Mesendoderm (in vitro differentiated cells): ENCODE measurements around the gene OVOL1.
"Not testable (repeated sequence)": the region's sequence is repeated elsewhere in the genome, so short reads cannot be mapped to it uniquely, and the experiment has no call there.

ENCODE experiments used
- DNase-seq: peaks from one replicate; pipeline ENCODE4 v3.0.0; 2013
- H2AK5ac ChIP-seq: 2 replicates; pipeline ENCODE4 v1.6.1; 2013; ENCODE audit warnings: low read length, inconsistent platforms
- H2BK120ac ChIP-seq: 2 replicates; pipeline ENCODE4 v1.6.1; 2013; ENCODE audit warnings: low read depth, mild to moderate bottlenecking, low read length, moderate library complexity, mixed read lengths
- H2BK15ac ChIP-seq: replicated peaks from 2 replicates; pipeline ENCODE4 v1.6.1; 2013; ENCODE audit warnings: low read depth, mild to moderate bottlenecking, moderate library complexity
- H2BK5ac ChIP-seq: 2 replicates; pipeline ENCODE4 v1.6.1; 2013; ENCODE audit warnings: low read length, inconsistent platforms
- H3K18ac ChIP-seq: 2 replicates; pipeline ENCODE4 v1.6.1; 2013; ENCODE audit warnings: mild to moderate bottlenecking, low read length, mixed read lengths
- H3K23ac ChIP-seq: one replicate; pipeline ENCODE4 v1.6.1; 2013; ENCODE audit warnings: low read length
- H3K27ac ChIP-seq: 2 replicates; pipeline ENCODE4 v1.5.1; 2013; ENCODE audit warnings: low read depth, mild to moderate bottlenecking, inconsistent platforms, low read length, moderate library complexity
- H3K27me3 ChIP-seq: 2 replicates; pipeline ENCODE4 v1.6.1; 2013; ENCODE audit warnings: low read length, control low read depth, mild to moderate bottlenecking, inconsistent platforms; ENCODE audit not compliant: insufficient read depth, poor library complexity
- H3K36me3 ChIP-seq: 2 replicates; pipeline ENCODE4 v1.6.1; 2013; ENCODE audit warnings: low read length, inconsistent platforms; ENCODE audit not compliant: control insufficient read depth, insufficient read depth
- H3K4ac ChIP-seq: one replicate; pipeline ENCODE4 v1.6.1; 2013; ENCODE audit warnings: low read depth, mild to moderate bottlenecking, low read length, moderate library complexity
- H3K4me1 ChIP-seq: 2 replicates; pipeline ENCODE4 v1.6.1; 2013; ENCODE audit warnings: low read depth, low read length, inconsistent platforms; ENCODE audit not compliant: control insufficient read depth
- H3K4me2 ChIP-seq: 2 replicates; pipeline ENCODE4 v1.6.1; 2013; ENCODE audit warnings: low read length
- H3K4me3 ChIP-seq: 2 replicates; pipeline ENCODE4 v1.5.1; 2013; ENCODE audit warnings: mild to moderate bottlenecking, low read length
- H3K56ac ChIP-seq: one replicate; pipeline ENCODE4 v1.6.1; 2013; ENCODE audit warnings: low read length
- H3K79me1 ChIP-seq: 2 replicates; pipeline ENCODE4 v1.6.1; 2013; ENCODE audit warnings: low read length, inconsistent platforms
- H3K79me2 ChIP-seq: 2 replicates; pipeline ENCODE4 v1.6.1; 2013; ENCODE audit warnings: mild to moderate bottlenecking, low read length; ENCODE audit not compliant: control insufficient read depth, insufficient read depth
- H3K9ac ChIP-seq: 2 replicates; pipeline ENCODE4 v1.6.1; 2013; ENCODE audit warnings: low read length, inconsistent platforms
- H4K5ac ChIP-seq: one replicate; pipeline ENCODE4 v1.6.1; 2013; ENCODE audit warnings: low read length
- H4K8ac ChIP-seq: one replicate; pipeline ENCODE4 v1.6.1; 2013; ENCODE audit warnings: low read depth, mild to moderate bottlenecking, control low read depth, low read length, moderate library complexity
- WGBS: extraction: QIAGEN DNeasy Blood & Tissue Kit; methylation state at CpG from one replicate; pipeline ENCODE4 v1.1.7; 2013; ENCODE audit warnings: low lambda C conversion rate, missing lambda C conversion rate; ENCODE audit not compliant: insufficient coverage; ENCODE audit errors: extremely low coverage; 5-methylcytosine and 5-hydroxymethylcytosine counted together

The OVOL1 gene

GRCh38 chr11:65766535-65766934, 20.3 kb upstream of the OVOL1 start:
- no peak overlapping the region for H3K4me2 ChIP-seq
- H2BK120ac ChIP-seq, result no peak overlapping the region
- no peak overlapping the region for H3K4me3 ChIP-seq
- H4K5ac ChIP-seq, result no peak overlapping the region
- no peak overlapping the region for H4K8ac ChIP-seq
- H3K79me2 ChIP-seq, result no peaks in the 10 kb centered on the region
- H3K79me1 ChIP-seq, result no peaks in the 10 kb centered on the region
- no peaks in the 10 kb centered on the region for H3K4me1 ChIP-seq
- no peak overlapping the region for H3K18ac ChIP-seq
- H2BK5ac ChIP-seq, result no peak overlapping the region
- H3K27me3 ChIP-seq, result no peaks in the 10 kb centered on the region
- no peaks in the 10 kb centered on the region for H3K36me3 ChIP-seq
- no peak overlapping the region for H2AK5ac ChIP-seq
- H3K56ac ChIP-seq, result no peak overlapping the region
- H3K9ac ChIP-seq, result no peak overlapping the region
- no CpG with 5 or more reads among the region's 7 CpGs for WGBS
- H3K23ac ChIP-seq, result no peak overlapping the region
- no peak for DNase-seq
- no peak overlapping the region for H3K4ac ChIP-seq
- H3K27ac ChIP-seq, result no peak overlapping the region
- no peak overlapping the region for H2BK15ac ChIP-seq

DNA sequence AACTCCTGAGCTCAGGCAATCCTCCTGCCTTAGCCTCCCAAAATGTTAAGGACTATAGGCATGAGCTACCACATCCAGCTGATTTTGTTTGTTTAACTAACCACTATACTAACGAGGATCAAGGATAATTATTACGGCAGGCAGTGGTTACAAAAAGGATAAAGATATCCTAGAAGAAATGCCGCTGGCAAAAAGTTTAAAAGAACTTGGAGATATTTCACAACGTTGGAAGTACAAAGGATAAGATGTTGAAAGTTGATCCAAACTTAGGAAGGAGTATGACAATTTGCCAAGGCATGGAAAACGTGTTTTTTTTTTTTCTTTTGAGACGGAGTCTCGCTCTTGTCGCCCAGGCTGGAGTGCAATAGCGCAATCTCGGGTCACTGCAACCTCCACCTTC, 19.5 kb upstream of the OVOL1 start:
- H2AK5ac ChIP-seq, result no peak overlapping the region
- no CpG with 5 or more reads among the region's 10 CpGs for WGBS
- H3K4me2 ChIP-seq, result no peak overlapping the region
- H3K56ac ChIP-seq, result no peak overlapping the region
- H3K27ac ChIP-seq, result no peak overlapping the region
- no peak overlapping the region for H2BK15ac ChIP-seq
- H3K79me1 ChIP-seq, result no peaks in the 10 kb centered on the region
- H3K79me2 ChIP-seq, result no peaks in the 10 kb centered on the region
- no peak overlapping the region for H2BK120ac ChIP-seq
- no peak overlapping the region for H3K9ac ChIP-seq
- H3K4ac ChIP-seq, result no peak overlapping the region
- H4K8ac ChIP-seq, result no peak overlapping the region
- no peaks in the 10 kb centered on the region for H3K4me1 ChIP-seq
- H4K5ac ChIP-seq, result no peak overlapping the region
- no peaks in the 10 kb centered on the region for H3K36me3 ChIP-seq
- H3K27me3 ChIP-seq, result no peaks in the 10 kb centered on the region
- DNase-seq, result no peak
- H2BK5ac ChIP-seq, result no peak overlapping the region
- H3K18ac ChIP-seq, result no peak overlapping the region
- no peak overlapping the region for H3K4me3 ChIP-seq
- no peak overlapping the region for H3K23ac ChIP-seq

- H3K18ac ChIP-seq, H3K9ac ChIP-seq, H3K4me2 ChIP-seq, H3K4me1 ChIP-seq, H2BK120ac ChIP-seq, H3K4me3 ChIP-seq, H3K4ac ChIP-seq, H4K5ac ChIP-seq, H3K23ac ChIP-seq, H3K27me3 ChIP-seq, H2BK5ac ChIP-seq, H2AK5ac ChIP-seq, H4K8ac ChIP-seq, H3K36me3 ChIP-seq, H3K56ac ChIP-seq, H2BK15ac ChIP-seq, DNase-seq, H3K79me1 ChIP-seq, H3K27ac ChIP-seq, H3K79me2 ChIP-seq: not testable (repeated sequence)
- WGBS, result no CpG with 5 or more reads among the region's 5 CpGs
These were observed 19.1 kb upstream of the OVOL1 start for GRCh38 chr11:65767806-65768205.

- H3K36me3 ChIP-seq, result no peaks in the 10 kb centered on the region
- no peak overlapping the region for H2BK5ac ChIP-seq
- no peak overlapping the region for H3K18ac ChIP-seq
- no peak overlapping the region for H2BK15ac ChIP-seq
- H3K27ac ChIP-seq, result no peak overlapping the region
- no peak overlapping the region for H3K4me3 ChIP-seq
- H3K56ac ChIP-seq, result no peak overlapping the region
- H3K4me1 ChIP-seq, result no peaks in the 10 kb centered on the region
- H3K79me1 ChIP-seq, result no peaks in the 10 kb centered on the region
- no peak overlapping the region for H3K23ac ChIP-seq
- no peak overlapping the region for H2AK5ac ChIP-seq
- no peak overlapping the region for H4K8ac ChIP-seq
- no peak overlapping the region for H3K4me2 ChIP-seq
- no CpG with 5 or more reads among the region's 12 CpGs for WGBS
- no peak for DNase-seq
- H3K79me2 ChIP-seq, result no peaks in the 10 kb centered on the region
- no peak overlapping the region for H3K4ac ChIP-seq
- H3K27me3 ChIP-seq, result no peaks in the 10 kb centered on the region
- H3K9ac ChIP-seq, result no peak overlapping the region
- H2BK120ac ChIP-seq, result no peak overlapping the region
- no peak overlapping the region for H4K5ac ChIP-seq
These were observed 15.8 kb upstream of the OVOL1 start for GRCh38 chr11:65770951-65771567.

DNA sequence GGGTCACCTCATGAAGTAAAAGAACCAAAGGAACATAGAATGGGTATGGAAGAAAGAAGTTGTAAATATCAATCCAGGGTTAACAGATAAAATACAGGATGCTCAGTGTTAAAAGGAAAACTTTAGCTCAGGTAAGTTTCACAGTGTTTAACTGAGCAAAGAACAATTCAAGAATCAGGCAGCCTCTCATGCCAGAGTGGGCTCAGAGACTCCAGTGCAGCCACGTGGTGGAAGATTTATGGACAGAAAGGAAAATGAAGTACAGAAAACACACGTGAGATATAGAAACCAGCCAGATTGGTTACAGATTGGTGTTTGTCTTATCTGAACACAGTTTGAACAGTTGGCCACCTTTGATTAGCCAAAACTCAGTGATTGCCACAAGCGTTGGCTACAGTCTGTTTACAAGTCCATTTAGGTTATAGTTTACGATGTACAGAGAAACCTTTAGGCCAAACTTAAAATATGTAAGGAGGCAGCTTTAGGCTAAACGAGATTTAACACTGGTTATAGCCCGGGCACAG, 15.2 kb upstream of the OVOL1 start:
- no peak overlapping the region for H3K27ac ChIP-seq
- H3K23ac ChIP-seq, result no peak overlapping the region
- H3K18ac ChIP-seq, result no peak overlapping the region
- H3K79me2 ChIP-seq, result no peaks in the 10 kb centered on the region
- no peaks in the 10 kb centered on the region for H3K4me1 ChIP-seq
- no peak for DNase-seq
- H3K36me3 ChIP-seq, result no peaks in the 10 kb centered on the region
- no peaks in the 10 kb centered on the region for H3K79me1 ChIP-seq
- no peak overlapping the region for H3K9ac ChIP-seq
- no CpG with 5 or more reads among the region's 6 CpGs for WGBS
- H2BK120ac ChIP-seq, result no peak overlapping the region
- H2BK15ac ChIP-seq, result no peak overlapping the region
- H2BK5ac ChIP-seq, result no peak overlapping the region
- H3K4me2 ChIP-seq, result no peak overlapping the region
- no peak overlapping the region for H3K4me3 ChIP-seq
- no peaks in the 10 kb centered on the region for H3K27me3 ChIP-seq
- H3K4ac ChIP-seq, result no peak overlapping the region
- H3K56ac ChIP-seq, result no peak overlapping the region
- no peak overlapping the region for H4K5ac ChIP-seq
- H2AK5ac ChIP-seq, result no peak overlapping the region
- H4K8ac ChIP-seq, result no peak overlapping the region
